KOPT-K1 (cell line): ENCODE measurements around the gene HHATL.

Experiments
- H3K27ac ChIP-seq: fragments of 200-600 bp; sonication (generic); 2 replicates; pipeline ENCODE4 v1.5.1; 2016; ENCODE audit warnings: antibody characterized with exemption, mild to moderate bottlenecking, low read depth, low read length; ENCODE audit not compliant: poor library complexity, severe bottlenecking
- H3K36me3 ChIP-seq: fragments of 200-600 bp; sonication (generic); 2 replicates; pipeline ENCODE4 v1.5.1; 2017; ENCODE audit warnings: antibody characterized with exemption, mild to moderate bottlenecking, low read length, moderate library complexity; ENCODE audit not compliant: insufficient read depth
- H3K9me3 ChIP-seq: fragments of 200-600 bp; sonication (generic); 2 replicates; pipeline ENCODE4 v1.5.1; 2017; ENCODE audit warnings: antibody characterized with exemption, low read length, mild to moderate bottlenecking; ENCODE audit not compliant: insufficient read depth, poor library complexity, severe bottlenecking

Gene HHATL

DNA sequence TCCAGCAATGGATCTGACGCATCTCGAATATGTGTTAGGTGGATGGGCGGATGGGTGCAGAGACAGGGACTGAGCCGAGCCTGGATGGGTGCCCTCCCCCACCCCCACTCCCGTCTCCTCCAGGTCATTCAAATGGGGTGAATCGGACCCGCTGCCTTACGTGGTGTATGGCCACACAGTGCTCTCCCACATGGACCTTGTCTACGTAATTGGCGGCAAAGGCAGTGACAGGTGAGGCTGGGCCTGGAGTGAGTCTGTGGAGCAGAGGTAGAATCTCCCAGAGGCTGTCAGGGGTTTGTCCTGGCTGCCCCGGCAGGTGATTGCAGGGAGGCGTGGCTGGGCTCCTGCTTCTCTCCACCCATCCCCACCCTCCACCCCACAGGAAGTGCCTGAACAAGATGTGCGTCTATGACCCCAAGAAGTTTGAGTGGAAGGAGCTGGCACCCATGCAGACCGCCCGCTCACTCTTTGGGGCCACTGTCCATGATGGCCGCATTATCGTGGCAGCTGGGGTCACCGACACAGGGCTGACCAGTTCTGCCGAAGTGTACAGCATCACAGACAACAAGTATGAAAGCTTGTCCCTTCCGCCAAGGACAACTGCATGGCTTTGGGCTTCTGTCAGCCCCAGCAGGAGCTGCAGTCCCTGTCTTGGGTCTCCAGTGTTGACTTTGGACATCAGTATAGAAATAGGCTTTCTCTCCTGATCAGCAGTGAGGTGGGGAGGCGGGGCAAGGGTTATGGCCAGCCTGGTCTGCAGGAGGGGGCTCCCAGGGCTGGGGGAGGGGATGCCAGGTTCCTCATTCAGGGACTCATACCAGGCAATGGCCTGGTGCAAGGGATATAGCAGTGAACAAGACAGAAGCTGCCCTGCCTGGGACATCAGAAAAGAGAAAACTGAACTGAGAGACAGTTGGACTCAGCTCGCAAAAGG is 13.8 kb downstream of the HHATL start:
- H3K27ac ChIP-seq = no peak overlapping the region
- H3K9me3 ChIP-seq = no peaks in the 10 kb centered on the region
- H3K36me3 ChIP-seq = no peaks in the 10 kb centered on the region

DNA sequence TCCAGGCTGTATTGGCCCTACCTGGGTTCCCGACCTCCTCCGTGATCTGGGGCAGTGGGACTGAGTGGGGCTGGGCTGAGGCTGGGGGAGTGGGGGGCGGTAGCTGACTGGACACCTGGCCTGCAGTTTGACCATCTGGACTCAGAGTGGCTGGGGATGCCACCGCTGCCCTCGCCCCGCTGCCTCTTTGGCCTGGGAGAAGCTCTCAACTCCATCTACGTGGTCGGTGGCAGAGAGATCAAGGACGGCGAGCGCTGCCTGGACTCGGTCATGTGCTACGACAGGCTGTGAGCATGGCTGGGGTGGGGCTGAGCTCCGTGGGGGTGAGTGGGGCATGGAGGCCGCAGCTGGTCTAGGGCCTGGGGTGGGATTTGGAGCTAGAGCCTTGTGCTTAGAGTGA is 14.6 kb downstream of the HHATL start:
- H3K9me3 ChIP-seq = no peaks in the 10 kb centered on the region
- H3K27ac ChIP-seq = no peak overlapping the region
- no peaks in the 10 kb centered on the region for H3K36me3 ChIP-seq

DNA sequence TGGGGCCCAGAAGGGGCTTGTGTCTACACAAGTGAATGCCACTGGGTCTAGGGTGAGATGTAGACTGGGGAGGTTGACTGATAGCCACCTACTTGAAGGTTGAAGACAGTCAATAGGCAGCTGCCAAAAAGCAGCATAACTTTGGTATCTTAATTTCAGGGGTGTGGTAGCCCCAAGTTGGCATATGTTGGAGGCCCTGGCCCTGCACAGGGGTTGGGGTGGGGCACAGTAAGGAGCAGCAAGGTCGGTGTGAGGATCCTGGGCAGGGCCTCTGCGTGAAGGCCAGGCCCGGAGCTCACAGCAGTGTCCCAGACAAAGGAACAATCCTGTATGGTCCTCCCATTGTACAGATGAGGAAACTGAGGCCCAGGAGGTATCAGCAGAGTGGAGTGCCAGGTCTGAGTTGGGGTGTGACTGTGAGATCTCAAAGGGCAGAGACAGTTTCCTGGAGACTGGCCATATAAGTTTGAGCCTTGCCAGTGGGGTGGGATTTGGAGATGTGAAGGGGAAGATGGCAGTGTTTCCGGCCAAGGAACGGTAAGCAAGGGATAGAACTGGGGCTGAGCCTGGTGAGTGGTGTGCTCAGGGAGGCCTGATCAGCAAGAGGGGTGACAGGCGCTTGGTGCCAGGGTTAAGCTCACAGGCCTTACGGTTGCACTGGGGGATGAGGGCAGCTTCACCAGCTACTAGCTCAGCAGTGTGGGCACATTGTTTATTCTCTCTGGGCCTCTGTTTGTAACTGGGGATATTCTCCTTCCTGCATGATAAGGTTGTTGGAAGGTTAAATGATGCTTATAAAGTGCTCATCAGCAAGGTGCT is 15.6 kb downstream of the HHATL start:
- Histone ChIP-seq H3K36me3 (no peaks in the 10 kb centered on the region), H3K9me3 (no peaks in the 10 kb centered on the region), H3K27ac (no peak overlapping the region)

DNA sequence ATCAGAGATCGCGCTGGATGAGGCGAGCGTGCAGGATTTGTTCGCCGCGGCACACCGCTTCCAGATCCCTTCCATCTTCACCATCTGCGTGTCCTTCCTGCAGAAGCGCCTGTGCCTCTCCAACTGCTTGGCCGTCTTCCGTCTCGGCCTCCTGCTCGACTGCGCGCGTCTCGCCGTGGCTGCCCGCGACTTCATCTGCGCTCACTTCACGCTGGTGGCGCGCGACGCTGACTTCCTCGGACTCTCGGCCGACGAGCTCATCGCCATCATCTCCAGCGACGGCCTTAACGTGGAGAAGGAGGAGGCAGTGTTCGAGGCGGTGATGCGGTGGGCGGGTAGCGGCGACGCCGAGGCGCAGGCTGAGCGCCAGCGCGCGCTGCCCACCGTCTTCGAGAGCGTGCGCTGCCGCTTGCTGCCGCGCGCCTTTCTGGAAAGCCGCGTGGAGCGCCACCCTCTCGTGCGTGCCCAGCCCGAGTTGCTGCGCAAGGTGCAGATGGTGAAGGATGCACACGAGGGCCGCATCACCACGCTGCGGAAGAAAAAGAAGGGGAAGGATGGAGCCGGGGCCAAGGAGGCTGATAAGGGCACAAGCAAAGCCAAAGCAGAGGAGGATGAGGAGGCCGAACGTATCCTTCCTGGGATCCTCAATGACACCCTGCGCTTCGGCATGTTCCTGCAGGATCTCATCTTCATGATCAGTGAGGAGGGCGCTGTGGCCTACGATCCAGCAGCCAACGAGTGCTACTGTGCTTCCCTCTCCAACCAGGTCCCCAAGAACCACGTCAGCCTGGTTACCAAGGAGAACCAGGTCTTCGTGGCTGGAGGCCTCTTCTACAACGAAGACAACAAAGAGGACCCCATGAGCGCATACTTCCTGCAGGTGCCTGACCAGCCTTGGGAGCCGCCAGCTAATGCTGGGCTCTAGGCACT is 16.4 kb downstream of the HHATL start:
- no peaks in the 10 kb centered on the region for H3K9me3 ChIP-seq
- H3K36me3 ChIP-seq = no peaks in the 10 kb centered on the region
- H3K27ac ChIP-seq = no peak overlapping the region

DNA sequence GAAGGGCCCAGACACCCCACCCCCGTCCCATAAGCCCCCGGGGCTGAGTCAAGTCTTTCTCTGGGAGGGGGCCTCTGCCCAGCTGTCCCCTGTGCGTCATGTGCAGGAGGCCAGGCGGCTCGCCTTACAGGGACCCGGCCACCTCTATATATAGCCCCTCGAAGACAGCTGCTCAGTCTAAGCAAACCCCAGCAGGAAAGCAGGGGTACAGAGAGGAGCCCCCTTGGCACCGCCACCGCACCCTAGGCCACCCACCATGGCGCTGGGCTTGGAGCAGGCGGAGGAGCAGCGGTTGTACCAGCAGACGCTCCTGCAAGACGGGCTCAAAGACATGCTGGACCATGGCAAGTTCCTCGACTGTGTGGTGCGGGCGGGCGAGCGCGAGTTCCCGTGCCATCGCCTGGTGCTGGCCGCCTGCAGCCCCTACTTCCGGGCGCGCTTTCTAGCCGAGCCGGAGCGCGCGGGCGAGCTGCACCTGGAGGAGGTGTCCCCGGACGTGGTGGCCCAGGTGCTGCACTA is 17.2 kb downstream of the HHATL start, which contains the start of gene KLHL40:
Gene KLHL40 (plus strand): TSS at position 175 of the 519 bp plus-strand sequence. CDS start 82 bp downstream, at position 257.
- Histone ChIP-seq H3K36me3 (no peaks in the 10 kb centered on the region), H3K9me3 (no peaks in the 10 kb centered on the region), H3K27ac (no peak within 1 kb of the TSS)

DNA sequence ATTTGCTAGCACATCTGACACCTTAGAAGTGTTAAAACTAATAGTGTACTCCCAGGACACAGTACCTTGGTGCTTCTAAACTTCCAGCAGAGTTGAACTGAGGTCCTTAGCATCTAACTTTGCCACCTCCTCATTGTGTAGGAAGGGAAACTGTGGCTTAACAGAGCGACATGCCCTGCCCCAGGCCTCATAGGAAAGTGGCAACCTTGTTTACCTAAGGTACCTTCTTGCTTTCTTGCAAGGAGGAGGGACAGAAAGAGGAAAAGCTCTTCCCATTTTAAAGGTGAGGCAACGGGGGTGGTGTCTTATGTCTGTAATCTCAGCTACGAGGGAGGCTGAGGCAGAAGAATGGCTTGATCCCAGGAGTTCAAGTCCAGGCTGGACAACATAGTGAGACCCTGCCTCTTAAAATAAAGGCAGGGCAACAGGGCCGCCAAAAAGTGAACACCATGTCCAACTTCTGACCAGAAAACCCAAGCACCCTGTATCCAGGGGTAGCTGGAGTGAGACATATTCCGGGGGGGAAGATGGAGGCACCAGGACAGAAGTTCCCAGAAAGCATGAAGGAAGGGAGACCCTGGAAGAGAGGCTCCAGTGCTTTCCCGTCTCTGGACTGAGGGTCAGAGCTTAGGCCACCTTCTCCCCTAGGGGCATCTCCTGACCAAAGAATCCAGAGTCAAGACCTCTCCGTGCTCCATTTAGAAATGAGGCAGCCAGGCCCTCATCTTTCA is 17.8 kb downstream of the HHATL start:
- no peaks in the 10 kb centered on the region for H3K36me3 ChIP-seq
- H3K9me3 ChIP-seq = no peaks in the 10 kb centered on the region
- H3K27ac ChIP-seq = no peak overlapping the region

DNA sequence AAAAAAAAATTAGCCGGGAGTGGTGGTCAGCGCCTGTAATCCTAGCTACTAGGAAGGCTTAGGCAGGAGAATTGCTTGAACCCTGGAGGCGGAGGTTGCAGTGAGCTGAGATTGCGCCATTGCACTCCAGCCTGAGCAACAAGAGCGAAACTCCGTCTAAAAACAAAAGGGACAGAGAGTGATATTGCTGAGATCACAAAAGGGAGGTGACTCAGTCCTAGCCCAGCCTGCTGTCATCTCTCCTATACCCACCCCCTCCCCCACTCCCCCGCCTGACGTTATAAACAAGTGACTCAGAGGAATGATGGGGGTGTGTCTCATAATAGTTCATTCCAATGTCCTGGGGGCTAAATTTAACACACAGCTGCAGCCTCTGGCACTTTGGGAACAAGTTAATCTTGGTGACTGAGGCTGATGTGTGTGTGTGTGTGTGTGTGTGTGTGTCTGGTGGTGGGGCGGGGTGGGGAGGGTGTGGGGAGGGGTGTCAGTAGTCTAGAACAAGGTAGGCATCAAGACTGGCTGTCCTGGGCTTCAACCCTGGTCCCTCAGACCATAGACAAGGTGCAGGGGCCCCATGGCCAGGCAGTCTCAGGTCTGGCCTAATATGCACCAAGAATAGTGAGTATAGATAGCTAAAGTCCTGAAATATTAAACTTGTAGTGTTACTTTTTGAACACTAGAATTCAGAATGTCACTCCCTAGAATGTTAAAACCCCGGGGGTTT is 18.6 kb downstream of the HHATL start:
- no peak overlapping the region for H3K27ac ChIP-seq
- no peaks in the 10 kb centered on the region for H3K36me3 ChIP-seq
- H3K9me3 ChIP-seq = no peaks in the 10 kb centered on the region

DNA sequence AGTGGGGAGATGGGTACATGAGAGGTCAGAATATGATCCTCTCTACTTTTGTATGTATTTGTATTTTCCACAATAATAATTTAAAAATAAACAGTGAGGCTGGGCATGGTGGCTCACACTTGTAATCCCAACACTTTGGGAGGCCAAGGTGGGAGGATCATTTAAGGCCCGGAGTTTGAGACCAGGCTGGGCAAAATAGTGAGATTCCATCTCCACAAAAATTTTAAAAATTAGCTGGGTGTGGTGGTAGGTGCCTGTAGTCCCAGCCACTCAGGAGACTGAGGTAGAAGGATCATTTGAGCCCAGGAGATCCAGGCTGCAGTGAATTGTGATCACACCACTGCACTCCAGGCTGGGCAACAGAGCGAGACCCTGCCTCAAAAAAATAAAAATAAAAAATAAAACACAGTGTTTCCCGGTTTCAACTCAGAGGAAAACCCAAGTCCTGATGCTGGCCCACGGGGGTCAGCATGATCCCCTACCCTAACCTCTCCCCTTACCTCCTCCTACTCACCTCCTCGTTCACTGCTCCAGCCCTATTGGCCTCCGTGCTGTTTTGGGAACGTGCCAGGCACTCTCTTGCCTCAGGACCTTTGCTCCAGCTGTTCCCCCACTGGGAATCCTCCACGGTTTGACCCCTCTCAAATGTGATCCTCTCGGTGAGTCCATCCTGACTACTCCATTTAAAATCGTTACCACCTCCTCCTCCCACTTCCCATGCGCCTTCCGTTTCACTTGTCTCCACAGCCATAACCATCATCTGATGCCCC is 20.1 kb downstream of the HHATL start:
- Histone ChIP-seq H3K27ac (no peak overlapping the region), H3K9me3 (peaks cover 11% of the 10 kb centered on the region), H3K36me3 (no peaks in the 10 kb centered on the region)

DNA sequence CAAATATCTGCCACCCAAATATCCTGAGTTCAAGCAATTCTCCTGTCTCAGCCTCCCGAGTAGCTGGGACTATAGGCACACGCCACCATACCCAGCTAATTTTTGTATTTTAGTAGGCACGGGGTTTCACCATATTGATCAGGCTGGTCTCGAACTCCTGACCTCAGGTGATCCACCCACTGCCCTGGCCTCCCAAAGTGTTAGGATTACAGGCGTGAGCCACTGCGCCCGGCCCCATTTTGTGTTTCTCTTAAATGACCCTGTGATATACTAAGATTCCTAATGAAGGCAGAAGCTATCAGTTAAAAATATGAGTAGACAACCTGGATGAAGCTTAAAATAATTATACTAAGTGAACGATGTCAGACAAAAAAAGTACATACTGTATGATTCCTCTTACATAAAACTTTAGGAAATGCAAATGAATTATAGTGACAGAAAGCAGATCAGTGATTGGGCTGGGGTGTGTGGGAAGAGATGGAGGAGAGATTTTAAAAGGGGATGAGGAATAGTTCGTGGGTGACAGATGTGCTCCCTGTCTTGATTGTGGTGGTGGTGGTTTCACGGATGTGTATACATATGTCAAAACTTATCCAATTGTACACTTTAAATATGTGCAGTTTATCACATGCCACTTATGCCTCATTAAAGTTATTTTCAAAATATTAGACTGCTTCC is 21.1 kb downstream of the HHATL start:
- H3K36me3 ChIP-seq = no peaks in the 10 kb centered on the region
- peaks cover 17% of the 10 kb centered on the region for H3K9me3 ChIP-seq
- no peak overlapping the region for H3K27ac ChIP-seq

DNA sequence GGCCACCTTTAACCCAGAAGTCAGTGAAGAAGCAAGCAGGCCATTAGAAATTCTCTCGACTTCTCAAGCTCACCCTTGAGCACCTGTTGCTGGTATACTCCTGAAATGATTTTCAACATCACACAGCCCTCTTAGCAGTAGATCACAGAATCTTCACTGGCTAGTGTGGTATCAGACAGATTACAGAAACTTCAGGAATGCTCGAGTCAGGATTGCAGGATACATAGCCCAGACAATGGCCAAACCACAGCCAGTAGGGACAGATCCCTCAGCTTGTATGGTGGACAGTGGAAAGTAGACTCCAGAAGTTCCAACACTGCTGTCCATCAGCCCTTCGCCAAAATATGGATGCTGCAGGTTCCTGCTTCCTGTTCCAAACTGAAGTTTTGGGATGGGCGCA is 21.8 kb downstream of the HHATL start:
- Histone ChIP-seq H3K27ac (no peak overlapping the region), H3K9me3 (peaks cover 24% of the 10 kb centered on the region), H3K36me3 (no peaks in the 10 kb centered on the region)

DNA sequence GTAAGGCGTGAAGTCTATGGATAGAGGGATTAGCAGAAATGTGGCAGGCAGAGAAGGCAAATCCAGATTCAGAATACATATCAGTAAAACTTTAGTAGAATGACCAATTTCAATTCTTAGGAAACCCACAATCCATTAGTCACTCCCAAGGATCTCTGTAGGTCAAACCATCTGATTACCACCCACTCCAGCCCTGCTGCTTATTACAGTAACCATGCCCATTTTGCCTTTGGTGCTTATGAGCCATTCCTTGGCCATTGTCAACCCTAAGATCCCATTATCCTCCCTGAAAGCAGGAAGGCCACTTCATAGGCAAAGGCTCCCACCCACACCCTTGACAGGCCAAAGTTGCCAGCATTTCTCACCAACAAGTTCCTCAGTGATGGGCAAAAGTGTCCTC is 22.3 kb downstream of the HHATL start:
- Histone ChIP-seq H3K27ac (no peak overlapping the region), H3K36me3 (no peaks in the 10 kb centered on the region), H3K9me3 (peaks cover 27% of the 10 kb centered on the region)

DNA sequence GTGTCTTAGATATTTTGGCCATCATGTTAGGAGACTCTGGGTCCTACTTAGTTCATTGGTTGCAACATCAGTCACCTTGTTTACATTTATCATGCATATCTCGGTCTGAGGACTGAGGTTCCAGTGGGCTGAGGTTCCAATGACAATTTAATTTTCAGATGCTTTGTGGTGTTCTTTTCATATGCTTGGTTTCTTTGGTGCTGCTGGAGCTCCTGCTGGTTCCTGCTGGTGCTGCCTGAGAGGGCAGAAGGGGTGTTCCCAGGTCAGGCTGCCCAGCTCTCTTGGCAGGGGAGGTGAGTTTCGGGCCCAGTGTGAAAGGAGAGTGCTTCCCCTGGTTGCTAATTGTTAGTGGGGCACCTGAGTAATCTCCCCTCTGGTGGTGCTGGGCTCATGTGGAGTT is 24.2 kb downstream of the HHATL start:
- H3K27ac ChIP-seq = no peak overlapping the region
- H3K9me3 ChIP-seq = peaks cover 27% of the 10 kb centered on the region
- no peaks in the 10 kb centered on the region for H3K36me3 ChIP-seq
